Common myeloid progenitor, CD34-positive (primary cell): ENCODE results near the gene HOXC4.

ENCODE experiments used
- CTCF ChIA-PET: fragments of 350-600 bp; sonication (Branson Sonifier 250); formaldehyde crosslinking; loops from one replicate; lab custom pipeline; 2021; ENCODE audit warnings: antibody characterized with exemption; lab: Charles Lee
- POLR2A ChIA-PET: fragments of 350-600 bp; sonication (Branson Sonifier 250); formaldehyde crosslinking; loops from one replicate; lab custom pipeline; 2021; ENCODE audit warnings: antibody characterized with exemption; lab: Charles Lee
- DNase-seq, 3 donors: peaks; one replicate each; pipeline versions ENCODE4 v3.0.0 to v3.0.0-alpha.2; 2013
- H3K27ac ChIP-seq, 2 experiments: 1 replicate in 1 of 2; 2 replicates in 1 of 2; pipeline ENCODE4 v1.7.0; 2013; ENCODE audit warnings: inconsistent platforms in 2 of 2, low read length in 2 of 2, mild to moderate bottlenecking in 2 of 2, low read depth in 1 of 2, moderate library complexity in 1 of 2; ENCODE audit not compliant: severe bottlenecking in 2 of 2, insufficient read depth in 1 of 2, poor library complexity in 1 of 2
- H3K27me3 ChIP-seq, 5 experiments: replicated peaks in 2 of 5; 1 replicate in 3 of 5; 2 replicates in 2 of 5; pipeline versions ENCODE4 v1.6.1 to v1.7.0; 2013; ENCODE audit warnings: low read length in 4 of 5, mild to moderate bottlenecking in 2 of 5, moderate library complexity in 2 of 5, inconsistent platforms in 1 of 5; ENCODE audit not compliant: insufficient read depth in 5 of 5, control insufficient read depth in 4 of 5
- H3K36me3 ChIP-seq, 4 experiments: 1 replicate in 2 of 4; 2 replicates in 2 of 4; pipeline versions ENCODE4 v1.6.1 to v1.7.0; 2013; ENCODE audit warnings: low read length in 3 of 4, control low read depth in 1 of 4, mild to moderate bottlenecking in 1 of 4; ENCODE audit not compliant: control insufficient read depth in 4 of 4, insufficient read depth in 4 of 4
- H3K4me1 ChIP-seq, 4 experiments: 1 replicate in 3 of 4; 2 replicates in 1 of 4; pipeline versions ENCODE4 v1.6.1 to v1.7.1; 2013; ENCODE audit warnings: low read length in 3 of 4, mild to moderate bottlenecking in 3 of 4, control low read depth in 1 of 4, inconsistent platforms in 1 of 4, moderate library complexity in 1 of 4; ENCODE audit not compliant: control insufficient read depth in 4 of 4, insufficient read depth in 4 of 4; ENCODE audit errors: control extremely low read depth in 1 of 4
- H3K4me3 ChIP-seq, 7 experiments: 1 replicate in 4 of 7; 2 replicates in 3 of 7; pipeline versions ENCODE4 v1.5.1 to v1.7.0; 2013; ENCODE audit warnings: mild to moderate bottlenecking in 7 of 7, low read length in 6 of 7, moderate library complexity in 6 of 7, inconsistent platforms in 2 of 7, low read depth in 2 of 7, control low read depth in 1 of 7; ENCODE audit not compliant: insufficient read depth in 4 of 7, control insufficient read depth in 1 of 7; ENCODE audit errors: extremely low read depth in 1 of 7
- H3K9me3 ChIP-seq, 5 experiments: 1 replicate in 4 of 5; 2 replicates in 1 of 5; pipeline versions ENCODE4 v1.6.1 to v1.7.1; 2013; ENCODE audit warnings: low read length in 4 of 5, mild to moderate bottlenecking in 2 of 5, inconsistent platforms in 1 of 5, low read depth in 1 of 5, moderate library complexity in 1 of 5; ENCODE audit not compliant: control insufficient read depth in 4 of 5, insufficient read depth in 2 of 5; ENCODE audit errors: control extremely low read depth in 1 of 5
- WGBS: methylation state at CpG from one replicate; pipeline ENCODE4 v1.1.5; 2013; ENCODE audit not compliant: insufficient coverage; 5-methylcytosine and 5-hydroxymethylcytosine counted together

The HOXC4 gene

DNA sequence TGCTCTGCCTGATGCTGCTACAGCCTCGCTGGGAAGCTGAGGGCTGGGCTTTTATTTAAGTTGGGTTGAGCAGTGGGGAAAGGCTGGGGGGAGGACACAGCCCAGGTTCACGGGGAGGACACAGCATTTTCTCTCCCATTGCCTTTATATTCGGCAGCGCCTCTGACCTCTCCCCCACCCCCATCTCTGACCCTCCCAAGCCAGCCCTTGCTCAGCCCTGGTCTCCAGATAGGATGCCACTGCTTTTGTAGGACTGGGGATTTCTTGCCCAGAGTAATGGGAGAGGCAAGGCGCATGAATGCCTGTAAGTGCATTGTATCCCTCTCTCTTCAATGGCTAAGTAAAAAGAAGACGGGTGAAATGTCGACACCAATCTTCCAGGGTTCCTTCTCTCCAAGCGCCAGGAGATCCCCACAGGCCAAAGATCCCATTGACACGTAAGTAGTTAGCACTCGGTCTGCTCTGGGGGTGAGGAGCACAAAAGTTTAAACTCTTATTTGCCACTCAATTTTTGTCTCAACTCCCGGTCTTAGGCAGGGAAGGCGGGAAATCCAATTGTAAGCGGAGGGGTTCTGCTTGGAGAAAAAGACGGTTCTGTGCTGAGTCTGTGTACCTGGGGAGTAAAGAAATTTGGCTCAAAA lies 4.6 kb downstream of the HOXC4 start:
- no peak for DNase-seq
- Histone ChIP-seq H3K4me3 (no peak overlapping the region), H3K36me3 (no peaks in the 10 kb centered on the region), H3K4me1 (peaks cover 0 to 10% (median 3%) of the 10 kb centered on the region in 4 experiments), H3K27me3 (peaks cover 5 to 98% (median 70%) of the 10 kb centered on the region in 5 experiments), H3K27ac (no peak overlapping the region), H3K9me3 (no peaks in the 10 kb centered on the region)
- ChIA-PET POLR2A (no interaction called here), CTCF (interaction anchor here (0.7 to 0.9 kb wide), 2 partner anchors 12 to 78 kb away, joined by 3 read pairs; no protein-coding TSS in a partner anchor)
- WGBS = 68% methylated on average over 7 of the region's 14 CpGs

GRCh38 chr12:54059668-54060067 lies 6.0 kb downstream of the HOXC4 start:
- ChIA-PET POLR2A (no interaction called here), CTCF (interaction anchor here (1.4 kb wide), 1 partner anchor 9 kb away, joined by 5 read pairs; no protein-coding TSS in a partner anchor)
- Histone ChIP-seq H3K4me1 (no peaks in the 10 kb centered on the region), H3K36me3 (no peaks in the 10 kb centered on the region), H3K9me3 (no peaks in the 10 kb centered on the region), H3K27me3 (peaks cover 5 to 96% (median 70%) of the 10 kb centered on the region in 5 experiments), H3K27ac (no peak overlapping the region), H3K4me3 (no peak overlapping the region)
- DNase-seq = no peak
- WGBS = 57% methylated on average over 4 of the region's 7 CpGs

GRCh38 chr12:54060174-54060974 lies 6.7 kb downstream of the HOXC4 start:
- WGBS = 35% methylated on average over 30 of the region's 38 CpGs
- Histone ChIP-seq H3K4me3 (no peak overlapping the region), H3K27me3 (peaks cover 5 to 96% (median 69%) of the 10 kb centered on the region in 5 experiments), H3K9me3 (no peaks in the 10 kb centered on the region), H3K27ac (no peak overlapping the region), H3K4me1 (no peaks in the 10 kb centered on the region), H3K36me3 (no peaks in the 10 kb centered on the region)
- CTCF ChIA-PET = interaction anchor here (1.4 to 1.8 kb wide), 2 partner anchors 8 to 9 kb away, joined by 4 to 5 read pairs; no protein-coding TSS in a partner anchor
- POLR2A ChIA-PET = no interaction called here
- no peak for DNase-seq

DNA sequence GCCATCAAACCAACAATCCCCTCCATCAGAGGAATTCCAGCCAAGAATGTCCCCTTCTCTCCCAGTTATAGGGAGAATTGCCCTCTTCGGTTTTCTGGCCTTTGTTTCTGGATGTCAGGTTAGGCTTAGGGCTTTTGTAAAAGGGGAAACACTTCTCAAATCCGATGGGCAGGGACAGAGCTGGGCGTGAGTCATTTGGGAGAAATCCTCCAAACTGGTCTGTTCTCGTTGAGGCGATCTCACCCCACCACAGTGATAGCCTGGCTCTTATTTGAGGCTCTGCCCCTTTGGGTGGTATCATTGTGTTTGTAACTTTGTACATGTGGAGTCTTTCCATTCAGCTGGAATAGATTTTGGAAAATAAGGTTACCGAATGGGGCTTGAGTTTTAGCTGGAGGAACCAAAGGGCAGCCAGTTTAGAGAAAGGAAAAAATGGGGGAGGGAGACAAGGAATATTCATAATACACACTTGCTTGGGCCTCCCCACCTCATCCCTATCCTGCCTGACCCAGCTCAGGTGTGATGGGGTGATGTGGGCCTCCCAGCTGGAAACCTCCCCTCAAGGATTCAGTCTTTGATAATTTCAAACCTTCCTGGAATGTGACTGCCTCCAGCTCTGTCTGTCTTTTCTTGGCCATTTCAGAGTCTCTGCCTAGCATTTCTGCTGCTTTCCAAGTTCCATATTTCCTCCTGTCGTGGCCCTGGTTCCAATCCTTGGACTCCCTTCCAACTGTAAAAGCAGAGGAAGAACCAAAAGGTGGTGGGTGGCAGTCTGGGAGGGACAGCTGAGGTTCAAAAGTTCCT lies 7.5 kb downstream of the HOXC4 start:
- no CpG with 5 or more reads among the region's 7 CpGs for WGBS
- H3K36me3 ChIP-seq = no peaks in the 10 kb centered on the region
- DNase-seq = no peak
- H3K27me3 ChIP-seq = peaks cover 9 to 96% (median 67%) of the 10 kb centered on the region in 5 experiments
- POLR2A ChIA-PET = no interaction called here
- H3K4me3 ChIP-seq = no peak overlapping the region
- H3K4me1 ChIP-seq = no peaks in the 10 kb centered on the region
- H3K27ac ChIP-seq = no peak overlapping the region
- CTCF ChIA-PET = interaction anchor here (1.0 to 1.8 kb wide), 2 partner anchors 9 to 20 kb away, joined by 4 to 5 read pairs; no protein-coding TSS in a partner anchor
- no peaks in the 10 kb centered on the region for H3K9me3 ChIP-seq

- no peaks in the 10 kb centered on the region for H3K36me3 ChIP-seq
- DNase-seq = no peak
- POLR2A ChIA-PET = no interaction called here
- peaks cover 8 to 71% (median 37%) of the 10 kb centered on the region in 5 experiments for H3K27me3 ChIP-seq
- H3K4me1 ChIP-seq = no peaks in the 10 kb centered on the region
- no peak overlapping the region for H3K27ac ChIP-seq
- H3K4me3 ChIP-seq = no peak overlapping the region
- no peaks in the 10 kb centered on the region for H3K9me3 ChIP-seq
- CTCF ChIA-PET = interaction anchor here (0.9 to 1.6 kb wide), 2 partner anchors 27 to 142 kb away, joined by 3 to 6 read pairs; no protein-coding TSS in a partner anchor
Measured at GRCh38 chr12:54065677-54066076, 12.0 kb downstream of the HOXC4 start.

- CTCF ChIA-PET = no interaction called here
- no CpG with 5 or more reads among the region's 1 CpG for WGBS
- Histone ChIP-seq H3K4me1 (no peaks in the 10 kb centered on the region), H3K27ac (no peak overlapping the region), H3K9me3 (no peaks in the 10 kb centered on the region), H3K4me3 (no peak overlapping the region), H3K36me3 (no peaks in the 10 kb centered on the region), H3K27me3 (peaks cover 8 to 71% (median 30%) of the 10 kb centered on the region in 5 experiments)
- DNase-seq = no peak
- POLR2A ChIA-PET = no interaction called here
Measured at GRCh38 chr12:54066408-54066807, 12.8 kb downstream of the HOXC4 start.
